Glomerular endothelial cell (primary cell): ENCODE results near the gene KCTD2. TPM values are rescaled to one million over a fixed set of nuclear protein-coding genes. Genes with fewer than 3 reads are reported as not detected.
"Not testable (repeated sequence)": the region's sequence is repeated elsewhere in the genome, so short reads cannot be mapped to it uniquely, and the experiment has no call there.

Source experiments
- DNase-seq: peaks from one replicate; pipeline ENCODE4 v3.0.0-alpha.2; 2011; ENCODE audit warnings: low read depth, low spot score; ENCODE audit errors: extremely low read depth
- total RNA-seq: library from RNA; depleted of rRNA; stranded (reverse); fragments of >200 nt; gene quantifications from 2 replicates; pipeline ENCODE4 v1.2.3, GENCODE V29; 2015

The KCTD2 gene, protein sequence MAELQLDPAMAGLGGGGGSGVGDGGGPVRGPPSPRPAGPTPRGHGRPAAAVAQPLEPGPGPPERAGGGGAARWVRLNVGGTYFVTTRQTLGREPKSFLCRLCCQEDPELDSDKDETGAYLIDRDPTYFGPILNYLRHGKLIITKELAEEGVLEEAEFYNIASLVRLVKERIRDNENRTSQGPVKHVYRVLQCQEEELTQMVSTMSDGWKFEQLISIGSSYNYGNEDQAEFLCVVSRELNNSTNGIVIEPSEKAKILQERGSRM
- total RNA-seq = 18.6 and 21.0 TPM in 2 replicates

DNA sequence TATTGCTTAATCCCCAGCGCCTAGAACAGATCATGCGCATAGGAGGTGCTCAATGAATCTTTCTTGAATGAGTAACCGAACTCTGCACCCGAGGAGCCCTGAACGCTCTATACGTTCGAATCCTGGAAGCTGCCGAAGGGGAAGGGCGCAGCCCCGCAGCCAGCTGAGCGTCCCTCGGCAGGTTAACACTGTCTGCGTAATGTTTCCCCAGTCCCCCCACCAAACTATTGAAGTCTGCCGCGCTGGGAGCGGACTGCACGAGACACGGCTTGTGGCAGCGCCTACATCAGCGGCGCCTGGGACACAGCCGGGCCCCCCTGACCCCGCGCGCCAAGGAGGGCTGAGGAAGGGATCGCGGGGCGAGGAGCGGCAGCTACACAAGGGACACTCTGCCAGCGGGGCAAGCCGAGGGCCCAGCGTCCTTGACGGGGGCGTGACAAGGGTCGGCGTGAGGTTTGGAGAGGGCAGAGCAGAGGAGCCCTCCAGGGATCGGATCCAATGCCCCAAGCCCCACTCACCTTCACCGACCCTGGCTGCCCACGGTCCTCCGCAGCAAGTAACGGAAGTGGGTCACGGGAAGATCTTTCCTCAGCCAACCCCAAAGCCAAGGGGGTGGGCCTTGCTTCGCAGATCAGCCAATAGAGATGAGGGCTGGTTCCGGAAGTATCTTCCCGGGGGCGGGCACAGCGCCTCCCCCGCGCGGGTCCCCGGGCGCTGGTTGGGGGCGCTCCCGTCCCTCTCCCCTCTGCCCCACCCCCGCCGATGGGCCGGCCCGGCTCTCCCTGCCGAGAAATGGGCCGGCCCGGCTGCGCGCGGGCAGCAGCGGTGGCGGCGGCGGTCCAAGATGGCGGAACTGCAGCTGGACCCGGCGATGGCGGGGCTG is at the start of gene KCTD2, which contains the start of gene ATP5PD:
KCTD2 (plus strand) TSS at position 819 of the 883 bp plus-strand sequence; CDS start at position 845, 26 bp downstream.
ATP5PD (minus strand) TSS at position 563 of the 883 bp plus-strand sequence. CDS start 4,319 bp downstream, outside the sequence.
- peak; percentile 73 for DNase-seq

DNA sequence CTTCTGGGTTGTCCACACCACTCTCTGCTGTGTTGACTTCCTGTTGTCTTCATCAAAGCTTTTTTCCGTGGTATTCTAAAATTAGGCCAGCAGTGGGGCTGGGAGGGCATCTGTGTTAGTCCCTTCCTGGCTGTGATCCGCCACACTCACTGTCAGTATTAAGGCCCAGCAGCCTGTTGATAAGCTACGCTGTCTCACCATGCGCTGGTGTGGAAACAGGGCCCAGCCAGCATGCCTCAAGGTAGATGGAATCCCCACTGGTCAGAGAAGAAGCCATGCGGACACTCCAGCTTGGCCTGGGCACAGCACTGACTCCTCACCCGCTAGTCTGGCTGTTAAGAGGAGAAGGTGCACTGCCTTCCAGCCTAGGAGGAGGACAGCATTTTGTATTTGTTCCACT is 48.2 kb upstream of the KCTD2 start:
- no peak for DNase-seq

DNA sequence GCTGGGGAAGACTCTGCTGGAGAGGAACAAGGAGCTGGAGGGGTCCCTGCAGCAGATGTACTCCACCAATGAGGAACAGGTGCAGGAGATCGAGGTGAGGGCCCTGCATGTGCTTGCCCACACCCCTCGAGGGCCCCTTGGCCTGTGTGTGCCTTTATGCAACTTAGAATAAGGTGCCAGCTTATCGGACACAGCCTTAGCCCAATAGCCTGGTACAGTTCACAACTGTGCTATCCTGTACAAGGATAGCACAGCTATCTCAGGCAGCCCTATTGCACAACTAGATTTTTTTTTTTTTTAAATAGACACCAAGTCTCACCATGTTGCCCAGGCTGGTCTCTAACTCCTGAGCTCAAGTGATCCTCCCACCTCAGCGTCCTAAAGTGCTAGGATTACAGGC is 47.5 kb upstream of the KCTD2 start:
- no peak for DNase-seq

DNA sequence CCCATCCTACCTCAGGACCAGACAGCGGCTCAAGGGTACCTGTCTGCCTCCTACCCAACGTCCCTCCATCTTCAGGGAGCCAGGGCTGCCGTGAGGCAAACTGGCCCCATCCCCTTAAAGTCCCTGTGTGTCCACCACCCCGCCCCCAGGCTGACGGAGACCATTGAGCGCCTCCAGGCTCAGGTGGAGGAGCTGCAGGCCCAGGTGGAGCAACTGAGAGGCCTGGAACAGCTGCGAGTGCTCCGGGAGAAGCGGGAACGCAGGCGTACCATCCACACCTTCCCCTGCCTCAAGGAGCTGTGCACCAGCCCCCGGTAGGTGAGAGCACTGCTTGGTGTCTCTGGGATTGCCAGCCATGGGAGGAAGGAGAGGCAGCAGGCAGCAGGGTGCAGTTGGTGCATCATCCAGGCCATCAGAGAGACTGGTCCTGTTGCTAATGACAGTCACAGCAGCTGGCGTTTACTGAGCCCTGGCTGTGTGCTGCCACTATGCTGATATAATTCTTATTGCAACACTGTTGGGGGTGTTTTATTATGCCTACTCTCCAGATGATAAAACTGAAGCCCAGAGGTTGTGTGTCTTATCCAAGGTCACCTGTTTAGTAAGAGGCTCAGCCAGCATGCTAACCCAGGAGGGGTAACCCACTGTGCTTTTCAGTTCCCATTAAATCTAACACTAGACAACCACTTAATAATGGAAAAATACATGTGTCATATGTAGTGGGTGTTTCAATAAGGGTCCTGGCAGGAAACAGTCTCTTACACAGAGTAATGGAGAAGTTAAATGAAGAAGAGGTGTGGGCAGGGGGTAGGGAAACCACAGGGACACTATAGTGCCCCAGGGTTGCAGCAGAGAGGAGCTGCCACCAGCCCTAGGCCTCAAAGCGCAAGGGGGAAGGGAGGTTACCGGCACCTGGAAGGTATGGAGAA is 44.8 kb upstream of the KCTD2 start:
- DNase-seq = no peak

DNA sequence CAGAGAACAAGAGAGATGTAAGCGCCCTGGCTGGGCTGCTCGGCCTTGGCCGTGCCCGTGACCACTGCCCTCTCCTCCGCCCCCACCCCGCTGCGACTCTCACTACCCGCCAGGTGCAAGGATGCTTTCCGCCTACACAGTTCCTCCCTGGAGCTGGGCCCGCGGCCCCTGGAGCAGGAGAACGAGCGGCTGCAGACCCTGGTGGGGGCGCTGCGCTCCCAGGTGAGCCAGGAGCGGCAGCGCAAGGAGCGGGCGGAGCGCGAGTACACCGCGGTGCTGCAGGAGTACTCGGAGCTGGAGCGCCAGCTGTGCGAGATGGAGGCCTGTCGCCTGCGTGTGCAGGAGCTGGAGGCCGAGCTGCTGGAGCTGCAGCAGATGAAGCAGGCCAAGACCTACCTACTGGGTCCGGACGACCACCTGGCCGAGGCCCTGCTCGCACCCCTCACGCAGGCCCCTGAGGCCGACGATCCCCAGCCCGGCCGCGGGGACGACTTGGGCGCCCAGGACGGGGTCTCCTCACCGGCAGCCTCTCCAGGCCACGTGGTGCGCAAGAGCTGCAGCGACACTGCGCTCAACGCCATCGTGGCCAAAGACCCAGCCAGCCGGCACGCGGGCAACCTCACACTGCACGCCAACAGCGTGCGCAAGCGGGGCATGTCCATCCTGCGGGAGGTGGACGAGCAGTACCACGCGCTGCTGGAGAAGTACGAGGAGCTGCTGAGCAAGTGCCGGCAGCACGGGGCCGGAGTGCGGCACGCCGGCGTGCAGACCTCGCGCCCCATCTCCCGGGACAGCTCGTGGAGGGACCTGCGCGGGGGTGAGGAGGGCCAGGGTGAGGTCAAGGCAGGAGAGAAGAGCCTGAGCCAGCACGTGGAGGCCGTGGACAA is 43.7 kb upstream of the KCTD2 start:
- DNase-seq = no peak

DNA sequence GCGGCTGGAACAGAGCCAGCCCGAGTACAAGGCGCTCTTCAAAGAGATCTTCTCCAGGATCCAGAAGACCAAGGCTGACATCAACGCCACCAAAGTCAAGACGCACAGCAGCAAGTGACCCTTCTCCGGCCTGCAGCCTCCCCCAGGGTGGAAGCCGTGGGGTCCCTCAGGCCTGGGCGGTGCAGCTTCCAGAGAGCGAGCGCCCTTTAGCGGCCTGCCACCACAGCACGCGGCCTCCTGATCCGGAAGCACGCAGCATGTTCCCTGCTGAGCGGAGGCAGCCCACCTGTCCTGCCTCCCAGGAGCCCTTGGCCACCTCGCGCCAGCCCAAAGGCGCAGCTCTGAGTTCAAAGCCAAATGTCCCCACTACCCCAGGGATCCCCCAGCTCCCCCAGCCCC is 43.1 kb upstream of the KCTD2 start:
- no peak for DNase-seq

DNA sequence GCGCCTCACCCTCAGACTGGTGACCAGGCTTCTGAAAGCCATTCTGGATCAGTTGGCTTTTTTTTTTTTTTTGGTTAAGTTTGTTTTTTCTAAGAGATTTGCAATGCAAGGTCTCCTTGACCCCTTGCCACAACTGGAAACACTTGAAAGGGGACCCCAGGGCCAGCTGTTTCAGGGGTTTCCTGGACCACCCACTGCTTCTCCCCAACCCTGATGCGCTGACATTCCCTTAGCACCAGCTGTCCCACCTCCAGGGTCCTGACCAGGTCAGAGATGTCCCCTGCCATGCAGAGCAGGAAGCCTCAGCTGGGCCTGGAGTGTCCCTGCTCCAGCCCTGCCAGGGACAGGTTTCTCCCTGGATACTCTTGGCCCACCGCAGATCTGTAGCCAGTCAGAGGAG is 42.7 kb upstream of the KCTD2 start:
- DNase-seq = no peak

DNA sequence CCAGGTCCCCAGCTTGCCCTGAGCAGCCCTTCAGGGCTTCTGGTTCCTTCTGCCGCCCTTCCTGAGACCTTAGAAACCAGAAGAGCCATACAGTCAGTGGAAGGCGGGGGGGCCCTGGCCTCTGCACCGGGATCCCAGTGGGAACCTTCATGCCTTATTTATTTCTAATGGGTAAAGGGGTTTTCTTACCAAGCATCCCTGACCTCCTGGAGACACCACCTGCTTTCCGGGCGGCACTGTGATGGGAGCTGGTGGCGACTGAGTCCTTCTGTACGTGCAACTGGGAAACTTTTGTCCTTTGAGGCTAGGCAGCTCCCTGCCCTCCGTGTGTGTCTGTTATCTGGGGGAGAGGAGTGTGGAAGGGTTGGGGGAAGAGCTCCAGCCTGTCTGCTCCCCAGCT is 41.7 kb upstream of the KCTD2 start:
- DNase-seq = no peak

DNA sequence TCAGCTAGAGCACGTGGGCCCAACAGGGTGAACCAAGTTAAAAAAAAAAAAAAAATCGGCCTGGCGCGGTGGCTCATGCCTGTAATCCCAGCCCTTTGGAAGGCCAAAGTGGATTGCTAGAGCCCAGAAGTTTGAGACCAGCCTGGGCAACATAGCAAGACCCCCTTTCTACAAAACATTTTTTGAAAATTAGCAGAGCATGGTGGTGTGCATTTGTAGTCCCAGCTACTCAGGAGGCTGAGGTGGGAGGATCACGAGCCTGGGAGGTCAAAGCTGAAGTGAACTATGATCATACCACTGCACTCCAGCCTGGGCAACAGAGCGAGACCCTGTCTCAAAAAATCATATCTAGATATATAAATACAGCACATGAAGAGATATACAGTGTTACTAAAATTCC is 40.9 kb upstream of the KCTD2 start:
- not testable (repeated sequence) for DNase-seq

DNA sequence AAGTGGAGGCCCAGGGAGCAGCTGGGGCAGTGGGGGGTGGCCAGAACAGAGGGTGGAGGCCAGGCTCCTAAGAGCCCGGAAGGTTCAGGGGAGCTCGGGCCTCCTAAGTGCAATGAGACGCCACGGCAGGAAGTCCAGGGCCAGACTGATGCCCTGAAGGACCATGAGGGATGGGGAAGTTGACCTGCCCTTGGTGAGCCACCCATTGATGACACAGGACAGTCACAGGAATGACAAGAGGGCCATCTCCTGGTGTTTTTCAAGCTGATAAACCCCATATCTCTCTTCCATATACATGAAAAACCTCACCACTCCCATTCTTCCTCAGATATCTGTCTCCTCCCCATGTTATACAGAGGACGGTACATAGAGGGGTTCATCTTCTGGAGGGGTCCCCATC is 40.4 kb upstream of the KCTD2 start:
- no peak for DNase-seq

DNA sequence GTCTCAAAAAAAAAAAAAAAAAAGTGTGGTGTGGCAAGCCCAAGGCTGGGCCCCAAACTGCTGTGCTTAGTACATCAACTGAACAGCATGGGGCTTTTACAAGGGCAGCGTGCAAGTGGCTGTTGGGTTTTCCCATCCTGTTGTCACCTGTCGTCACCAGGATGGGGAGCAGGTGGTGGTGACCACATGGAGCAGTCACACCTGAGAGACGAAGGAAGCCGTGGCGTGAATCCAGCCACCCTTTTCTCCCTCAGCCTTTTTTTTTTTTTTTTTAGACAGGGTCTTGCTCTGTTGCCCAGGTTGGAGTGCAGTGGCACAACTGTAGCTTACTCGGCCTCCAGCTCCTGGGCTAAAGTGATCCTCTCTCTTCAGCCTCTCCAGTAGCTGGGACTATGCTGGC is 38.7 kb upstream of the KCTD2 start:
- no peak for DNase-seq

DNA sequence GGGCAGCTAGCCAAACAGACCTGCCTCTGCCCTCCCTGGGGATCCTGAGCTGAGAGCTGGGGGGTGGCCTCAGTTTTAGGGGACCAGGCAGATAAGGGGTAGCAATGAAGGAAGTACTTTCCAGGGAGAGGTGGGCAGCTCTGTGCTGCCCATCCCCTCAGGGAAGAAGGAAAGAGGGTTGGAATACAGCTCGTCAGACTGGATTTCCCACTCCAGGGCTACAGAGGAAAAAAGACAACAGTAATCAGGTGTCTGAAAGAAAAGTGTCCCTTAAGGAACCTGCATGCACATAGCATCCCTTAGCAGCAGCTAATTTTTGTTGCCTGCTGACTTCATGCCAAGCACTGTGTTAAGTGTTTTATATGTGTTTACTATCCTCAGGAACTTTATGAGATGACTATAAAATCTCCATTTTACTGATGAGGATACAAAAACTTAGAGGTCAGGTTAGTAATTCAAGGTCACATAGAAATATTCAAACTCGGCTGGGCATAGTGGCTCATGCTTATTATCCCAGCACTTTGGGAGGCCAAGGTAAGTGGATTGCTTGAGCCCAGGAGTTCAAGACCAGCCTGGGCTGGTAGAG is 37.8 kb upstream of the KCTD2 start:
- no peak for DNase-seq

DNA sequence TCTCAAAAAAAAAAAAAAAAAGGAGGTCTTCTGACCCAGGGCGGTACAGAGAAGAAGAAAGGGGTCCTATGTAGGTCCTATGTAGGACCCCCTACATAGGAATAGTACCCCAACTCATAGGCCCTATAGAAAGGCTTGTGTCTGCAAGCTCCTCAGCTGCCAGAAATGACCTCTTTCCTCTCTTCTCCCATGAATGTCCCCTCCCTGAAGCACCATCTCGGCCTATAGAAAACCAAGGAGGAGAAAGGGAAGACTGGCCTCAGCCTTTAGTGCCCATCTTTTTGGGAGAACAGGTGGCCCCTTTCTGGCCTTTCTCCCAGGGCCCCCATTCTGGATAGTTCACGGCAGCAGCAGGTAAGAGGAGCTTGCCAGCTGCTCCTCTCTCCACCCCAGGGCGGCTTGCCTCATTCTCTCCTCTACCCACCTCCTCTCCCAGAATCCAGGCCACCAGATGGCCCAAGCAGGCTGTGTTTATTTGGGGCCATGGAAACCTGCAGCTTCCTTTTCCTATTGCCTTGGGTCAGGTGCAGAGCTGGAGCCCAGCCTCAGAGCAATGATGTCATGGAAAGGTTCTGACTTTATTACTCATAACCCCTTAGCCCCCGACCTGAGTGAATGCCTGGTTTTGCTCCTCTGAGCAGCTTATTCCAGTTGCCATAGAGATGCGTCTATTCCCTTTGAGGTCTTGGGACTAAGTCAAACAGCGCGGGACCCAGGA is 36.2 kb upstream of the KCTD2 start:
- no peak for DNase-seq

DNA sequence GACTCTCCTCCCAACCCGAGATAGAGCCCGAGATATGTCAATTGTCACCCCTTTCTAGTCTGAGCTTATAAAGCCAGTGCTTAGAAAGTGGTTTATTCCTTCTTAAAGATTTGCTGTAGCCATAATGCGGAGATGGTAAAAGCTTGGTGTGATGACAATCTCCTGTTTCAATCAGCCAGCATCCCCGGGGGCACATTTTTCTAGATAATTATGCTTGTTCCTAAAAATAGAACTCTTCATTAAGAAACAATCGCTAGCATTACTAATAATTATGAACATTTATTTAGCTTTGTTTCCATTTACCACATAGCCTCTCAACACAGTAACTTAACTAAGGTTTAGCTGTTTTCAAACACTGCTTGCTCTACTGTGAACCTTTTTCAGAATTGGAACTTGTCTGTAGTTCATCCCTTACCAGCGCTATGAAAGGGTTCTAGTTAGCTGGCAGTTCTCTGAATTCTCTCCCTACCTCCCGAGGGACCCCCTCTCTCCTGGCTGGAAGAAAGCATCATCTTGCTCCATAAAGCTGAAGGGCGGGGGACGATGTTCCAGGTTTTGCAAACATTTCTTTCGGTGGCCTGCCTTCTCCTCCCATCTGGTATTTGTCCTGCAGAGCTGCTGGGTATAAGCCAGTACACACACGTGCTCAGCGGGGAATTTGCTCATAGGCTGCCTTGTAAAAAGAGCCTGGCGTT is 35.5 kb upstream of the KCTD2 start:
- DNase-seq = no peak

DNA sequence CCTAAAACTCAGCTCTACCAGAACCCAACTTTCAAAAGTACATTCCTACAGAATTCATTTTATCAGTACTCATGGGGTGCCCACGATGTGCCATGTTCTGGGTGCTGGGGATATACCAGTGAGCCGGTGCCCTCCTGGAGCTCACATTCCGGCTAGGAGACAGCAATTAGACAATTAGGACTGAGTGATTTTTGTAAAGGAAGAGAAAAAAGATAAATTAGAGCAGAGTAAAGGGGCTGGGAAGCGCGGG is 35.0 kb upstream of the KCTD2 start:
- DNase-seq = no peak

DNA sequence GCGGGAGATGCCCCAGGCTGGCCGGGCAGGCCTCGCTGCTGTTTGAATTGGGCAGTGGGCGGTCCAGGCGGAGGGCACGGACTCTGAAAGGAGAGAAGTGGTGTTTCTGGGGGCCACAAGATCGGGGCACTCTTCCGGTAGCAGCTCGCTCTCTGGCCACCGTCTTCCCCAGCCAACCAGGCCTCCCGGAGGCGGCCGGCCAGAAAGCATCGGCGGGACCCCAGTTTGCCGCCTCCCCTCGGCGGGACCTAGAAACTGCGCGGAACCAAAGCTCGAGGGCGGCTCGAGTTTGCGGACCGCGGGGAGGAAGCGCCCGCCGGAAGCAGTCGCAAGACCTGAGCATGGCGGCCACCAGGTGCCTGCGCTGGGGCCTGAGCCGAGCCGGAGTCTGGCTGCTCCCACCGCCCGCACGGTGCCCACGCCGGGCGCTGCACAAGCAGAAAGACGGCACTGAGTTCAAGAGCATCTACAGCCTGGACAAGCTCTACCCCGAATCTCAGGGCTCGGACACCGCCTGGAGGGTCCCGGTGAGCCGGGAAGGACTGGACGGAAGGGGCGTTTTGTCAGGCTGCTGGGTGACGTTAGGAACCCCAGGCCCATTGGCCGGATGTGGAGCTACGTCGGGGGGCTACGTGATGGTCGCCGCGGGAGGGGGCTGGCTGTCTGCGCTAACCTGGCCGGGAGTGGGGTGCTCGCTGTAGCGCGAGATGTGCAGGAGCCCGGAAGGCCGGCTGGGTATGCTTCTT is 34.5 kb upstream of the KCTD2 start, which contains the start of gene MRPL58:
MRPL58 (plus strand) TSS at position 325 of the 746 bp plus-strand sequence; CDS start at position 342, 17 bp downstream.
- no peak for DNase-seq

DNA sequence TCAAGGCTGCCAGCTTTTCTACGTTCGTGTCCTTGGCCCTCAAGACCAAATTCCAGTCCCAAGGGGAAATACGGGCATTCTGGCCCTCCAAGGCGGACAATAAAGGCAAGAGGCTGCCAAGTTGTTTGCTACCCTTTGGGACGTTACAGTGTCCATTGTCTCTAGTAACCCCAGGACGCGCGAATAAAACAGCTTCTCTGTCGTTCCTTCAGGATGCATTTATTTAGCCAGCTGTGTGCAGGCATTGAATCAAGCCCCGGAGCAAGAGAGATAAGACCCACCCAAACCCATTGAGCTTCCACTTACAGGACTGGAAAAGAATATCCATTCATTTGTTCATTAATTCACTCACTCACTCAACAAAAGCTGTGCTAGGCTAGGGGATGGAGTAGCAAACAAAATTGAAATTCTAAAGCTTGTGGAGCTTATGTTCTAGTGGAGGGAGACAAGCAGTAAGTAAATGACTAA is 33.9 kb upstream of the KCTD2 start:
- no peak for DNase-seq

DNA sequence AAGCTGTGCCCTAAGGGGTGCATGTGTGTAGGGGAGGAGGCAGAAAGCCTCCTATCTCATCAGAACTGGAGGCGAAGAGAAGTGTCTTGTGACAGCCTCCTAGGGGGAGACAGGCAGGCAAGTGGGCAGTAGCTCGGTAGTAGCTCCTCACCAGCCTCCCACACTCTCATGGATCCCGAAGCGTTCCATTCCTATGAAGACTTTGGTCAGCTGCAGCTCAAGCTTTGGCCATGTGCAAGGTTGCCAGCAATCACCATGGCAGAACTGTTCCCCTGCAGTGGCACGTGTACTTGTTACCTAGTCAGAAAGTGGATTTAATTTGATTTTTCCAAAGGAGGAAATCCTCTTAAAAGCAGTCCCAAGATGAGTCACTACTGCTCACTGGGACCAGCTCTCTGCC is 27.9 kb upstream of the KCTD2 start:
- DNase-seq = no peak
